Measurements from ENCODE around the gene KCNQ1OT1.
A peak's percentile ranks its signal among the peaks of the same experiment; 100 is the strongest.

The KCNQ1OT1 gene

GRCh38 chr11:2688381-2689231 is 11.2 kb downstream of the KCNQ1OT1 start:
- Histone ChIP-seq H3K4me3 (no peak overlapping the region), H3K4me1 (peaks cover 0 to 9% (median 4%) of the 10 kb centered on the region in 4 donors), H3K9me3 (no peaks in the 10 kb centered on the region), H3K27me3 (no peaks in the 10 kb centered on the region), H3K27ac (no peak overlapping the region), H3K36me3 (no peaks in the 10 kb centered on the region)
- no peak for TF ChIP-seq CTCF (IDR thresholded peaks at IDR 0.05)
- intact Hi-C loops (cut with DNase I; ENCODE audit: low total_unique reads) = no loop called here
- peak; percentile 11 to 43 for DNase-seq

- Histone ChIP-seq H3K4me1 (peaks cover 0 to 3% (median under 1%) of the 10 kb centered on the region in 4 donors), H3K4me3 (no peak overlapping the region), H3K27ac (no peak overlapping the region), H3K36me3 (no peaks in the 10 kb centered on the region), H3K9me3 (no peaks in the 10 kb centered on the region), H3K27me3 (no peaks in the 10 kb centered on the region)
- DNase-seq = peak; percentile 10 to 62
- TF ChIP-seq CTCF (IDR thresholded peaks at IDR 0.05) = no peak
- intact Hi-C loops (cut with DNase I; ENCODE audit: low total_unique reads) = no loop called here
Measured at GRCh38 chr11:2687782-2688191, 12.0 kb downstream of the KCNQ1OT1 start.

GRCh38 chr11:2687223-2687530 is 12.6 kb downstream of the KCNQ1OT1 start:
- no peak for TF ChIP-seq CTCF (IDR thresholded peaks at IDR 0.05)
- Histone ChIP-seq H3K4me3 (no peak overlapping the region), H3K9me3 (no peaks in the 10 kb centered on the region), H3K36me3 (no peaks in the 10 kb centered on the region), H3K4me1 (peaks cover 0 to 3% (median 0%) of the 10 kb centered on the region in 4 donors), H3K27ac (no peak overlapping the region), H3K27me3 (no peaks in the 10 kb centered on the region)
- DNase-seq = peak in 1 of 2 donors; percentile 40
- intact Hi-C loops (cut with DNase I; ENCODE audit: low total_unique reads) = no loop called here

- Histone ChIP-seq H3K27me3 (no peaks in the 10 kb centered on the region), H3K27ac (no peak overlapping the region), H3K9me3 (no peaks in the 10 kb centered on the region), H3K36me3 (no peaks in the 10 kb centered on the region), H3K4me1 (peaks cover 0 to 3% (median 0%) of the 10 kb centered on the region in 4 donors), H3K4me3 (no peak overlapping the region)
- intact Hi-C loops (cut with DNase I; ENCODE audit: low total_unique reads) = no loop called here
- DNase-seq = peak in 1 of 2 donors; percentile 35
- no peak for TF ChIP-seq CTCF (IDR thresholded peaks at IDR 0.05)
Measured at GRCh38 chr11:2686360-2687222, 13.2 kb downstream of the KCNQ1OT1 start.

- Histone ChIP-seq H3K9me3 (no peaks in the 10 kb centered on the region), H3K27ac (no peak overlapping the region), H3K4me1 (peaks cover 0 to 3% (median 0%) of the 10 kb centered on the region in 4 donors), H3K36me3 (no peaks in the 10 kb centered on the region), H3K4me3 (no peak overlapping the region), H3K27me3 (no peaks in the 10 kb centered on the region)
- peak in 1 of 2 donors; percentile 31 for DNase-seq
- TF ChIP-seq CTCF (IDR thresholded peaks at IDR 0.05) = no peak
- intact Hi-C loops (cut with DNase I; ENCODE audit: low total_unique reads) = no loop called here
Measured at GRCh38 chr11:2685566-2686359, 14.0 kb downstream of the KCNQ1OT1 start.
